Stimulated activated CD4-positive, alpha-beta T cell treated with anti-CD3 and anti-CD28 coated beads, TNF-alpha, amount 100 ng/mL, for 48 hours (primary cell): Measurements from ENCODE around the gene DDX56.
"Not testable (repeated sequence)": the region's sequence is repeated elsewhere in the genome, so short reads cannot be mapped to it uniquely, and the experiment has no call there.

Experiments used
- DNase-seq, 3 donors: peaks; one replicate each; pipeline ENCODE4 v3.0.0-alpha.2; 2020; ENCODE audit warnings: low read depth in 3 of 3

DDX56 gene

GRCh38 chr7:44562622-44562962, 11.1 kb downstream of the DDX56 start:
- DNase-seq = not testable (repeated sequence)

GRCh38 chr7:44561962-44562621, 11.6 kb downstream of the DDX56 start:
- no peak for DNase-seq

- DNase-seq = no peak
Measured at GRCh38 chr7:44561481-44561880, 12.2 kb downstream of the DDX56 start.

GRCh38 chr7:44559485-44559884, 14.2 kb downstream of the DDX56 start:
- no peak for DNase-seq

GRCh38 chr7:44557485-44557884, 16.2 kb downstream of the DDX56 start:
- no peak for DNase-seq

- DNase-seq = no peak
Measured at GRCh38 chr7:44555350-44555749, 18.4 kb downstream of the DDX56 start.

- DNase-seq = not testable (repeated sequence)
Measured at GRCh38 chr7:44552473-44553005, 21.2 kb downstream of the DDX56 start.

GRCh38 chr7:44549457-44549856, 24.3 kb downstream of the DDX56 start:
- no peak for DNase-seq

- no peak for DNase-seq
Measured at GRCh38 chr7:44548893-44549292, 24.8 kb downstream of the DDX56 start.

GRCh38 chr7:44547536-44548231, 26.0 kb downstream of the DDX56 start:
- DNase-seq = no peak

GRCh38 chr7:44541876-44542610, 31.7 kb downstream of the DDX56 start:
- no peak for DNase-seq

- no peak for DNase-seq
Measured at GRCh38 chr7:44541028-44541869, 32.5 kb downstream of the DDX56 start, which contains the start of gene NPC1L1. TSS of gene NPC1L1 (minus strand) at chr7:44541330. CDS start at chr7:44541259, 71 bp downstream.

GRCh38 chr7:44540592-44541027, 33.1 kb downstream of the DDX56 start:
- DNase-seq = no peak

- DNase-seq = no peak
Measured at GRCh38 chr7:44539669-44540506, 33.8 kb downstream of the DDX56 start.

GRCh38 chr7:44538798-44539668, 34.7 kb downstream of the DDX56 start:
- no peak for DNase-seq

GRCh38 chr7:44538093-44538797, 35.5 kb downstream of the DDX56 start:
- no peak for DNase-seq

- DNase-seq = no peak
Measured at GRCh38 chr7:44537442-44537841, 36.3 kb downstream of the DDX56 start.

- DNase-seq = no peak
Measured at GRCh38 chr7:44536090-44536489, 37.6 kb downstream of the DDX56 start.
